GM12872 (cell line): ENCODE data around the gene FAM50B.
A peak's percentile ranks its signal among the peaks of the same experiment; 100 is the strongest.

ENCODE experiments used
- CTCF ChIP-seq: IDR thresholded peaks from 3 replicates; pipeline ENCODE4 v1.5.1; 2011; ENCODE audit warnings: low read depth, mild to moderate bottlenecking, low read length, moderate library complexity; ENCODE audit not compliant: insufficient read depth

The FAM50B gene

GRCh38 chr6:3848925-3849605 lies at the start of gene FAM50B:
FAM50B (plus strand) TSS chr6:3849373; CDS start chr6:3849812, 439 bp downstream.
- peak; percentile 74 for TF ChIP-seq CTCF

GRCh38 chr6:3799719-3800118 lies 49.5 kb upstream of the FAM50B start:
- TF ChIP-seq CTCF = no peak

GRCh38 chr6:3800850-3801591 lies 48.2 kb upstream of the FAM50B start:
- no peak for TF ChIP-seq CTCF

GRCh38 chr6:3801960-3802359 lies 47.2 kb upstream of the FAM50B start:
- TF ChIP-seq CTCF = no peak

- no peak for TF ChIP-seq CTCF
Measured at GRCh38 chr6:3803627-3804468, 45.3 kb upstream of the FAM50B start.

- TF ChIP-seq CTCF = no peak
Measured at GRCh38 chr6:3804964-3805363, 44.2 kb upstream of the FAM50B start.
